Bronchial epithelial cell (primary cell): ENCODE measurements around the gene RBM20. TPM values are rescaled to one million over a fixed set of nuclear protein-coding genes. Genes with fewer than 3 reads are reported as not detected.

Source experiments
- DNase-seq: peaks from one replicate; pipeline ENCODE4 v3.0.0-alpha.2; 2010; ENCODE audit warnings: low read depth
- FAIRE-seq: peaks from 2 replicates; lab custom pipeline; 2011; peaks lifted over from hg19 to GRCh38; lab: Jason Lieb, UNC
- H3K27me3 ChIP-seq: 2 replicates; pipeline ENCODE4 v1.5.1; 2011; ENCODE audit warnings: low read length; ENCODE audit not compliant: control insufficient read depth, insufficient read depth
- H3K36me3 ChIP-seq: 2 replicates; pipeline ENCODE4 v1.5.1; 2011; ENCODE audit warnings: low read length; ENCODE audit not compliant: control insufficient read depth, insufficient read depth
- H3K4me3 ChIP-seq: 2 replicates; pipeline ENCODE4 v1.5.1; 2011; ENCODE audit warnings: mild to moderate bottlenecking, low read depth, low read length, control low read depth
- CTCF ChIP-seq: IDR thresholded peaks from 2 replicates; pipeline ENCODE4 v1.5.1; 2011; ENCODE audit warnings: mild to moderate bottlenecking, moderate library complexity, low read length, control low read depth, inconsistent platforms; ENCODE audit not compliant: insufficient read depth, severe bottlenecking
- total RNA-seq: library from RNA; depleted of rRNA; stranded (reverse); fragments of >200 nt; gene quantifications from 2 replicates; pipeline ENCODE4 v1.2.1, GENCODE V29; 2014

Gene RBM20
- total RNA-seq, 1 donor from 2014 or later, result not detected

DNA sequence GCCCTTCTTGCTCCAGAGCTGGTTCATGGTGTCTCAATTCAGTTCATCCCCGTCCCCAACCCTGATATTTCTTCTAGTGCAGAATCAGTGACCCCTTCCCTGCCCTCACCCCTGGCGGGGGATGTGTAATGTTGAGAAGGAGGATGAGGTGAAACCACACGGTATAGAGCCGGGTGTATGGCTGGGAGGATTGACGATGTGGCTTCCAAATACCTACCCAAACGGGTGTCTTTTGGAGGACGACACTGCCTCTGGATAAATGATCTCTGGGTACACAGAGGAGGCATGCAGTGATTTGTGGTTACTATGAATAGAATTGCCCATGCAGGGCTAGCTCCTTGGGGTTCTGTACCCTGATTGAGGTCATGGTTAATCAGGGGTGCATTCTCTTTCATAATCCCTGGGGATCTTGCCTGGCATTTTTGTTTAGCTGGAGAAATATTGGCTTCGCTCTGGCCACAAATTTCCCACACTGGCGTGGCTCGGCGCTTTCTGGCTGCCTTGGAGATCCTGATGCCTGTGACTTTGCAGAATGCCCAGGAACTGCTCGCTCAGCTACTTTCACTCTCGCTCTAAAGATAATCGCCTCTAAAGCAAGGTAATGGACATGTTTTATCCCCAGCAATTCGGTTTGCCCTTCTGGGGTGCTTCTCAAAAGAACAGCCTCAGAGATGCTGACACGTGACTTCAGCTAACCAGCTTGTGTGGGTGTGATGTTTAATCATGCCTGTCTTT is 89.2 kb downstream of the RBM20 start:
- no peak for FAIRE-seq
- no peak for DNase-seq
- H3K4me3 ChIP-seq, result no peak overlapping the region
- H3K36me3 ChIP-seq, result no peaks in the 10 kb centered on the region
- TF ChIP-seq CTCF, result no peak
- peaks cover 8% of the 10 kb centered on the region for H3K27me3 ChIP-seq

DNA sequence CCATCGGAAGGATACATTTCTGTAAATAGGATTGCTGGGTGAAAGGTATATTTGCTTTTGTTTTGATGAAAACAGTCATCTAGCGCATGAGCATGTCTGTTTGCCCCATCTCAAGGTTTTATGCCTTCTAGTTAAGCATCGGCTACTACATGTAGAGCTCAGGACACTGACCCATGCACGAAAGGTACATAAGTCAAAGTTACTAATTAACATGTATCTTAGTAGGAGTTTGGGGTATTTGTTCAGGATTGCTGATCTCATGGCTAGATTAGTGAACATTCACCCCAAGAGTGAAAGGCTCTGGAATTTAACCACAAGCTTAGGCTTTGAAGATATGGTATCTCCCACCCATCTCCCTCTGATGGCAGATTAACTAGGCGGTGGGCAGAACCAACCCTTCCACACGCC is 91.5 kb downstream of the RBM20 start:
- Histone ChIP-seq H3K36me3 (no peaks in the 10 kb centered on the region), H3K4me3 (no peak overlapping the region), H3K27me3 (peaks cover 6% of the 10 kb centered on the region)
- DNase-seq, result no peak
- TF ChIP-seq CTCF, result no peak
- no peak for FAIRE-seq

- DNase-seq (peak; percentile 11), FAIRE-seq (no peak)
- Histone ChIP-seq H3K27me3 (no peaks in the 10 kb centered on the region), H3K4me3 (no peak overlapping the region), H3K36me3 (no peaks in the 10 kb centered on the region)
- no peak for TF ChIP-seq CTCF
Observed at GRCh38 chr10:110737886-110738634, 93.9 kb downstream of the RBM20 start.

GRCh38 chr10:110739811-110740271 is 95.7 kb downstream of the RBM20 start:
- no peak overlapping the region for H3K4me3 ChIP-seq
- TF ChIP-seq CTCF, result no peak
- no peaks in the 10 kb centered on the region for H3K36me3 ChIP-seq
- peak; percentile 23 for DNase-seq
- no peaks in the 10 kb centered on the region for H3K27me3 ChIP-seq
- no peak for FAIRE-seq

DNA sequence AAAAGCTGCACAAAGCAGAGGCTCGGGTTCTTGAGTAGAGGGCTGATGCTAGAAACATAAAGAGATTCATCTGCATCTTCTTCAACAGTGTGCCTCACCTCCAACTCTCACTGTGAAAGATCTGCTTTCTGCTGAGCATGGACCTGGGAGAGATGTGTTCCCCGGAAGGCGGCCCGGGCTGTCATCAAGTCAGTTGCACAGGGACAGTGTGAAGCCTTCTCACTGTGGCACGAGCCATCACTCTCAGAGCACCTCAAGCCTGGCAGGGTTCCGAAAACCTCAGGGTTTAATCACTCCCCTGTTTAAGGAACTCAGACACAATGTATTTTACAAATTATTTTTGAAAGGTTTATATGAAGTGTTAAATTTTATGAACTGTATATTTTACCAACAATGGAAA is 98.7 kb downstream of the RBM20 start:
- DNase-seq, result no peak
- FAIRE-seq, result no peak

More for the DNA sequence above, 98.7 kb downstream of the RBM20 start:
- H3K27me3 ChIP-seq, result no peaks in the 10 kb centered on the region
- H3K36me3 ChIP-seq, result no peaks in the 10 kb centered on the region
- no peak overlapping the region for H3K4me3 ChIP-seq
- TF ChIP-seq CTCF, result no peak
